ENCODE results near the gene FAM76B. TPM values are rescaled to one million over a fixed set of nuclear protein-coding genes. Genes with fewer than 3 reads are reported as not detected.
A peak's percentile ranks its signal among the peaks of the same experiment; 100 is the strongest.

The FAM76B gene
- 47.4 and 53.0 TPM in 2 replicates for total RNA-seq

DNA sequence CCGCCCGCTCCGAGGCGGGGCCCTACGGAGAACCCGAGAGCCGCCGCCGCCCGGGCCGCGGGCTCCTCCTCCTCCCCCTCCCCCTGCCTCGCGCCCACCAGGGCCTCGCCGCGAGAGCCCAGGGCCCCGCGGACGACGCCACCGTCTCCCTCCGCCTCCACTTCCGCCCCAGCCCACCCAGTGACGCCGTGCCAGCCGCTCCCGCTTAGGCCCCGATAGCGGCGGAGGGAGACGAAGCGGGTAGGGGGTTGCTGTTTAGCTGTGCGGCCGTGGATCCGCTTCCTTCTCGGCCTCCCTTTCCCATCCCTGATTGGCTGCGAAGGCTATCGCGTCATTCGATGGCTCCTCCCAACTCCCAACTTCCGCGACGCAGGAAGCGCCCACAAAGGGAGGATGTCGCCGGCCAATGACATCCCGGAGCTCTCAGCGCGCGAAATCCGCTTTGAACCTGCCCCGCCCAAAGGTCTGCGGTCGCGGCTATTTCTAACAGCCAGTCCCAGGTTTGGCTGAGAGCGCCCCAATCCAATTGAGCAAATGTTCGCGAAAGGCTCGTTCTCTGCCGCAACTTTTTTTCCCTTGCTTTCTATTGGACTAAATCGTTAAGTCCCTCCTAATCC lies at the start of gene FAM76B:
Gene FAM76B (minus strand): TSS at position 277 of the 617 bp plus-strand sequence. CDS start 304 bp downstream, outside the sequence.
- peak within 1 kb of the TSS; percentile 100 for H3K4me3 Mint-ChIP-seq
- DNase-seq (peak; percentile 89), ATAC-seq (ENCODE audit: low read depth) (peak; percentile 78)
- ChIA-PET CTCF (interaction anchor here (0.8 to 1.4 kb wide), 4 partner anchors 636 to 720 kb away, joined by 3 read pairs; partner anchors contain the start of gene ENDOD1), POLR2A (interaction anchor here (0.6 to 3.8 kb wide), 38 partner anchors 10 to 1295 kb away, joined by 3 to 41 read pairs (median 5); partner anchors contain the start of genes CCDC82, CWC15, ENDOD1 and JRKL)
- no peaks in the 10 kb centered on the region for H3K9me3 Mint-ChIP-seq
- H3K4me1 Mint-ChIP-seq = peaks cover 43% of the 10 kb centered on the region
- peaks cover 48% of the 10 kb centered on the region for H3K36me3 Mint-ChIP-seq (ENCODE audit: low read depth)
- no peaks in the 10 kb centered on the region for H3K27me3 Mint-ChIP-seq
- TF ChIP-seq, protein P1, sequence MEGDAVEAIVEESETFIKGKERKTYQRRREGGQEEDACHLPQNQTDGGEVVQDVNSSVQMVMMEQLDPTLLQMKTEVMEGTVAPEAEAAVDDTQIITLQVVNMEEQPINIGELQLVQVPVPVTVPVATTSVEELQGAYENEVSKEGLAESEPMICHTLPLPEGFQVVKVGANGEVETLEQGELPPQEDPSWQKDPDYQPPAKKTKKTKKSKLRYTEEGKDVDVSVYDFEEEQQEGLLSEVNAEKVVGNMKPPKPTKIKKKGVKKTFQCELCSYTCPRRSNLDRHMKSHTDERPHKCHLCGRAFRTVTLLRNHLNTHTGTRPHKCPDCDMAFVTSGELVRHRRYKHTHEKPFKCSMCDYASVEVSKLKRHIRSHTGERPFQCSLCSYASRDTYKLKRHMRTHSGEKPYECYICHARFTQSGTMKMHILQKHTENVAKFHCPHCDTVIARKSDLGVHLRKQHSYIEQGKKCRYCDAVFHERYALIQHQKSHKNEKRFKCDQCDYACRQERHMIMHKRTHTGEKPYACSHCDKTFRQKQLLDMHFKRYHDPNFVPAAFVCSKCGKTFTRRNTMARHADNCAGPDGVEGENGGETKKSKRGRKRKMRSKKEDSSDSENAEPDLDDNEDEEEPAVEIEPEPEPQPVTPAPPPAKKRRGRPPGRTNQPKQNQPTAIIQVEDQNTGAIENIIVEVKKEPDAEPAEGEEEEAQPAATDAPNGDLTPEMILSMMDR (IDR thresholded peaks at IDR 0.05) = no peak
- H3K27ac Mint-ChIP-seq = peak within 1 kb of the TSS; percentile 100
- intact Hi-C loops (cut with micrococcal nuclease) = loop anchor here (1.0 to 5.0 kb wide), 14 partner anchors 8 to 1296 kb away; partner anchors contain the start of genes ANKRD49, CCDC82, CWC15 and ENDOD1

DNA sequence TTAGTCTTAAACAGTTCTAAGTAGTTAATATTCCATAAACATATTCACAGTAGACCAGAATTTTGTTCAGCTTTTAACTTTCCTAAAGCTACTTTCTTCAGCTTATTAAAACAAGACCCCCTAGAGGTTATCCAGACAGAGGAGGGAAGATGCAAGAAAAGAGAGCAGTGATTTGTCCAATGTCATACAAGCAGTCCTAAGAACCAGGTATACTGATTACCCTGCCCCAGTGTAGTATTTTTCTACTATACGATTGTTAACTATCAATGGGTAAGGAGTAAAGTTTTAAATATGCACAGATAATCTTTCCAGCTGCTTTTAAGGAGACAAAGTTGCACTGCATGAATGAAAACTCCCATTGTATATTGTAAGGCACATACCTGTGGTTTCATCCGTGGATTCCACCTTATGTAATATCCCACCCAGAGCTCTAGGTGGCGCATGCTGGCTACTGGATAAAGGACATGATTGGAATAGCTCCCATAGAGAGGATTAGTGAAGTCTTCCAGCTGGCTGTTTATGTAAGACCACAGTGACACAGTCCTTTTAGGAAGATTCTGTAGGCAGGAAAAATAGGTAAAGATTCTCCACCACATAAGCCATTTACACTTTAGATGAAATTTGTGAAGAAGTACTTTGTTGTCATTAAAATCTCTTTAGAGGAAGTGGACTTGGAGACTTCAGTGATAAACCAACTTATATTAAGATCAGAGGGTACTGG lies 46.3 kb upstream of the FAM76B start:
- H3K36me3 Mint-ChIP-seq (ENCODE audit: low read depth) = peaks cover 67% of the 10 kb centered on the region

DNA sequence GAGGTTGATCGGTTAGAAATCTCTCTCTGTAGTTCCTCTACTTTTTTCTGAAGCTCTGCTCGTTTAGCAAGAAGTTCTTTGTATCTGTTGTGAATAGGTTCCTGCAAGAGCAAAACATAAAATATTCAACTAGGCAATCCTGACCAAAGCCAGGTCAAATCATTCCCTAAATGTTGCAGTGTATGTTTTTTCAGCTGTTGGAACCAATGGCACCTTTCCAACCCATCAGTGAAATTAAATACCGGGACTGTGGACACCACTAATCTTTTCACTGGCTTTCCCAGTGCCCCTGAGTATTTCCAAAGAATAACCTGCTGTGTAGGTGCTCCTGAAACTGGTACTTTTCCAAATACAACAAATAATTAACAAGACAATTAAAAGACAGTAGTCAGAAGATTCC lies 45.8 kb upstream of the FAM76B start:
- TF ChIP-seq, protein P1 (IDR thresholded peaks at IDR 0.05) = no peak
- intact Hi-C loops (cut with micrococcal nuclease) = loop anchor here (5.0 kb wide), 2 partner anchors 407 to 683 kb away; no protein-coding TSS in a partner anchor
- CTCF ChIA-PET = interaction anchor here (1.0 to 3.8 kb wide), 15 partner anchors 9 to 683 kb away, joined by 3 to 72 read pairs (median 4); partner anchors contain the start of genes CCDC82, JRKL and MAML2
- DNase-seq (no peak), ATAC-seq (ENCODE audit: low read depth) (no peak)
- no peak overlapping the region for H3K4me3 Mint-ChIP-seq
- no peaks in the 10 kb centered on the region for H3K9me3 Mint-ChIP-seq
- no peaks in the 10 kb centered on the region for H3K27me3 Mint-ChIP-seq
- H3K36me3 Mint-ChIP-seq (ENCODE audit: low read depth) = peaks cover 70% of the 10 kb centered on the region
- H3K4me1 Mint-ChIP-seq = peaks cover 2% of the 10 kb centered on the region
- POLR2A ChIA-PET = no interaction called here
- H3K27ac Mint-ChIP-seq = no peak overlapping the region

More for the DNA sequence above, 46.3 kb upstream of the FAM76B start:
- Mint-ChIP-seq H3K4me3 (no peak overlapping the region), H3K27me3 (no peaks in the 10 kb centered on the region), H3K4me1 (peaks cover 2% of the 10 kb centered on the region), H3K9me3 (no peaks in the 10 kb centered on the region), H3K27ac (no peak overlapping the region)
- POLR2A ChIA-PET = interaction anchor here (1.4 kb wide), 1 partner anchor 554 kb away, joined by 5 read pairs; the partner anchor contains the start of genes CCDC82 and JRKL
- TF ChIP-seq, protein P1 (IDR thresholded peaks at IDR 0.05) = no peak
- intact Hi-C loops (cut with micrococcal nuclease) = loop anchor here (1.0 to 5.0 kb wide), 5 partner anchors 406 to 684 kb away; partner anchors contain the start of gene MAML2
- CTCF ChIA-PET = interaction anchor here (0.6 to 3.8 kb wide), 20 partner anchors 8 to 684 kb away, joined by 3 to 72 read pairs (median 4); partner anchors contain the start of genes CCDC82, JRKL and MAML2
- ATAC-seq (ENCODE audit: low read depth) = peak; percentile 87
- no peak for DNase-seq

DNA sequence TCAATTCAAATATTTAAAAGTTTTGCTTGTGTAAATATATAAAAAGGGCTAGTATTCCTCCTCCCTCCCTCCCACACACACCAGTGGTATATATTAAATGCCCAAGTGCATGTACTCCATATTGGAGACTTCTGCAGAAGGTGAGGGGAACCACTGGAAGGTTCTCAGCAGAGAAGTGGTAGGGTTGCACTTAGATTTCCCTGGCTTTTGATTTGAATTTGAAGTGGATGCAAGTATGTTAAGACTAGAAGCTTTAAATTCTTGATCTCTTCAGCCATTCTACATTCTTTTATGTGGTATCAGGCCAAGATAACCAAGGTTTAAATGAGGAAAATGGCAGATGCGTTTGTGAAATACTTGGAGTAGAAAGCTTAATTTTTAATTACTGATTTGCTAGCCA lies 43.8 kb upstream of the FAM76B start:
- peaks cover 66% of the 10 kb centered on the region for H3K36me3 Mint-ChIP-seq (ENCODE audit: low read depth)
- H3K27ac Mint-ChIP-seq = no peak overlapping the region
- DNase-seq = no peak
- H3K27me3 Mint-ChIP-seq = no peaks in the 10 kb centered on the region
- intact Hi-C loops (cut with micrococcal nuclease) = no loop called here
- H3K4me3 Mint-ChIP-seq = no peak overlapping the region
- peaks cover 2% of the 10 kb centered on the region for H3K4me1 Mint-ChIP-seq
- TF ChIP-seq, protein P1 (IDR thresholded peaks at IDR 0.05) = no peak
- ChIA-PET POLR2A (interaction anchor here (0.9 kb wide), 1 partner anchor 556 kb away, joined by 4 read pairs; the partner anchor contains the start of genes CCDC82 and JRKL), CTCF (interaction anchor here (1.1 to 2.4 kb wide), 3 partner anchors 16 to 593 kb away, joined by 3 to 13 read pairs (median 5); no protein-coding TSS in a partner anchor)
- no peak for ATAC-seq (ENCODE audit: low read depth)
- H3K9me3 Mint-ChIP-seq = no peaks in the 10 kb centered on the region

All from activated B cell treated with CpG ODN at 0.5 μM for 24 hours (primary cell).